ENCODE data around the gene AS3MT.
"Not testable (repeated sequence)": the region's sequence is repeated elsewhere in the genome, so short reads cannot be mapped to it uniquely, and the experiment has no call there.

AS3MT gene

DNA sequence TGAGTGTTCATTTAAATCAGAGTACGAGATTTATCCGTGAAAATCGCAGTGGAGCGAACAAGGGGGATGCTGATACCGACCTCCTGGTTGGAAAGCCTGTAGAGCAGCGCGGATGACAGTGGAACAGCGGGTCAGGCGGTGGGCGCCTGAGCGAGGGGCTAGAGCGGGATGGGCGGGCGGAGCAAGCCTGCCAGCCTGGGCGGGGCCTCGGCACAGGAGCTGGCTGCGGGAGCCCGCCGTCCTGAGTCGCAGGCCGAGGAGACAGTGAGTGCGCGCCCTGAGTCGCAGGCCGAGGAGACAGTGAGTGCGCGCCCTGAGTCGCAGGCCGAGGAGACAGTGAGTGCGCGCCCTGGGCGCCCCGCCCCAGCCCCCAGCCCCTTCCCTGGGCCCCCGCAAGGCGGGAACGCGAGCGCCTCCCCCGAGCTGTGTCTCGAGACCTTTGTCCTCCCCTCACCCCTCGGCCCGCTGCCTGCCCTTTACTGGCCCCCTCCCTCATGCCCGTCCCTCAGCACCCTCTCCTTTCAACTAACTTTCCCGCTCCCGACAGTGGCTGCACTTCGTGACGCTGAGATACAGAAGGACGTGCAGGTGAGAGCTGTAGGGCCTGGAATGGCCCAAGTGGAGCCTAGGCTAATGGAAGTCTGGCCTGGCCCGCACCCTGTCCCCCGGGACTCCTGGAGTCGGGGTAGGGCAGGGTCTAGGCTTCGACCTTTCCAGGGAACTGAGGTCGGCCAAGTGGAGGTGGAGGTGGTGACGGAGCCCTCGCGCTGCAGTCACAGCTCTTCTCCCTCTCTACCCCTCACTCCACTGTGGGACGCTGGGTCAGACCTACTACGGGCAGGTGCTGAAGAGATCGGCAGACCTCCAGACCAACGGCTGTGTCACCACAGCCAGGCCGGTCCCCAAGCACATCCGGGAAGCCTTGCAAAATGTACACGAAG lies at the start of gene AS3MT:
AS3MT (plus strand) TSS at position 213 of the 941 bp plus-strand sequence; CDS start at position 336, 123 bp downstream.
- peak within 1 kb of the TSS; percentile 65; the same call in 1 of the 2 replicates for H3K4me3 ChIP-seq (ENCODE audit: low read length)
- no peak for TF ChIP-seq ZNF274 (IDR thresholded peaks at IDR 0.05; ENCODE audit: low read depth, low read length)

DNA sequence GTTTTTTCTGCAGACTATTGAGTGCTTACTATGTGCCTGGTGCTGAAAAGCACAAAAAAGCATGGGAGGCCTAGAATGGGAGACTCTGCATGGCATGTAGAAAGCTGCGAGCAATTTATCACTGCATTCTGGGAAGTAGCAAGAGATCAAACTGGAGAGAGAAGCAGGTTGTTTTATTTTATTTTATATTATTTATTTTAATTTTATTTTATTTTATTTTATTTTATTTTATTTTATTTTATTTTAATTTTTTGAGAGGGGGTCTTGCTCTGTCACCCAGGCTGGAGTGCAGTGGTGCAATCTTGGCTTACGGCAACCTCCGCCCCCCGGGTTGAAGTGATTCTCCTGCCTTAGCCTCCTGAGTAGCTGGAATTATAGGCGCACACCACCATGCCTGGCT lies 49.3 kb upstream of the AS3MT start:
- not testable (repeated sequence) for H3K4me3 ChIP-seq (ENCODE audit: low read length)

GRCh38 chr10:102822222-102822621 lies 47.0 kb upstream of the AS3MT start:
- no peak for TF ChIP-seq ZNF274 (IDR thresholded peaks at IDR 0.05; ENCODE audit: low read depth, low read length)

DNA sequence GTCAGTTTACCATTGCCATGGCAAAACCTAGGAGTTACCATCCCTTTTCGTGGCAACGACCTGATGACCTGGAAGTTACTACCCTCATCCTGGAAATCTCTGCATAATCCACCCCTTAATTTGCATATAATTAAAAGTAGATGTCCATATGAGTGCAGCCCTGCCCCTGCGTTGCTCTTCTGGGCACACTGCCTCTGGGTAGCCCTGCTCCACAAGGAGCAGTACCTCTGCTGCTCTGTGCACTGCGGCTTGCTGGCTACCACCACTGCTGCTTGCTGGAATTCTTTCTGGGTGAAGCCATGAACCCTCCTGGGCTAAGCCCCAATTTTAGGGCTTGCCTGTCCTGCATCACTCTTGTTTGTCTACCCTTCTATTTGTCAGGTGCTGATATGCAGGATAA lies 44.6 kb upstream of the AS3MT start:
- TF ChIP-seq ZNF274 (IDR thresholded peaks at IDR 0.05; ENCODE audit: low read depth, low read length) = no peak
- no peak overlapping the region for H3K4me3 ChIP-seq (ENCODE audit: low read length)

More at GRCh38 chr10:102822222-102822621, 47.0 kb upstream of the AS3MT start:
- no peak overlapping the region for H3K4me3 ChIP-seq (ENCODE audit: low read length)

- no peak for TF ChIP-seq ZNF274 (IDR thresholded peaks at IDR 0.05; ENCODE audit: low read depth, low read length)
- no peak overlapping the region for H3K4me3 ChIP-seq (ENCODE audit: low read length)
These were observed 43.0 kb upstream of the AS3MT start for GRCh38 chr10:102826148-102826796.

- H3K4me3 ChIP-seq (ENCODE audit: low read length) = no peak overlapping the region
- TF ChIP-seq ZNF274 (IDR thresholded peaks at IDR 0.05; ENCODE audit: low read depth, low read length) = no peak
These were observed 41.7 kb upstream of the AS3MT start for GRCh38 chr10:102827597-102827975.

DNA sequence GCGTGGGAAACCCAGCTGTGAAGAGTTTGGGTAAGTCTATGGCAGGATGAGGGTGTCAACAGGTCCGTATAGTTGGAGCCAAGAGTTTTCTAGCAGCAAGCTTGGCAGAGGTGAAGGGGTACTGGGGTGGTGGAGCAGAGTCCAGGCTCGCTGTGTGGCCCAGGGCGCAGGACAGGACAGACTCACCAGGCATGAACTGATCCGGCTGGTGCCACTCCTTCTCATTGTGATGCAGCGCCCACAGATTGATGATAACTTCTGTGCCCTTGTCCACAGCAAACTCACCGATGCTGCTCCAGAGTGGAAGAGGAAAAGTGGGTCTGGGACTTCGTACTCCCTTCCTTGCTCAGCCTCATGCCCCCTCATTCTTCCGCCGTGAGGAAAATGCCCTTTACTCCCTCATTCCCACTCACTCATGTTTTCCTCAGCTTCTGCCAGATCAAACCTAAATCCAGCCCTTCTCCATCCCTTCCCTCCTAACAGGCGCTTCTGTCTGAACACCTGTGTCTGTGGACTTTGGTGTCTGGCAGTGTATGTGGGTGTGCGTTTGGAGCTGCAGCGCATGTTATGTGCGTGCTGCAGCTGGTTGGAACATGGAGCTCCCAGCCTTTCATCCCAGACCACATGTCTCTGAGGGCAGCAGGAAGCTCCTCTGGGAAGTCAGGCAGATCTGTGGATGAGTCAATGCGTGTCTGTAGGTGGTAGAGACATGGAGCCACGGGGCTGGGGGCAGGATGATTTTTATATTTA lies 37.8 kb upstream of the AS3MT start:
- TF ChIP-seq ZNF274 (IDR thresholded peaks at IDR 0.05; ENCODE audit: low read depth, low read length) = no peak
- no peak overlapping the region for H3K4me3 ChIP-seq (ENCODE audit: low read length)

DNA sequence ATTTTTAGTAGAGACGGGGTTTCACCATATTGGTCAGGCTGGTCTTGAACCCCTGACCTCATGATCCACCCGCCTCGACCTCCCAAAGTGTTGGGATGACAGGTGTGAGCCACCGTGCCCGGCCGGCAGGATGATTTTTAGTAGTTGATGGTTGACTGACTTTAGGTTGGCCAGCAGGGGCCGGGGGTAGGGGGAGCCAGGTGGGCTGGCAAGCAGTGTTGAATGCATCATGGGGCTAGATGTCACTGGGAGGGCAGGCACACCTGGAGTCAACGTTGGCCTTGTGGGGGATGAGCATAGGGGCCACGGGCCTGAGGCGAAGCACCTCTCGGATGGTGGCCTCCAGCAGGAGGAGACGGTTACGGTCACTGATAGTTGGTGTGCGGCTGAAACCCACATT lies 37.0 kb upstream of the AS3MT start:
- no peak overlapping the region for H3K4me3 ChIP-seq (ENCODE audit: low read length)

DNA sequence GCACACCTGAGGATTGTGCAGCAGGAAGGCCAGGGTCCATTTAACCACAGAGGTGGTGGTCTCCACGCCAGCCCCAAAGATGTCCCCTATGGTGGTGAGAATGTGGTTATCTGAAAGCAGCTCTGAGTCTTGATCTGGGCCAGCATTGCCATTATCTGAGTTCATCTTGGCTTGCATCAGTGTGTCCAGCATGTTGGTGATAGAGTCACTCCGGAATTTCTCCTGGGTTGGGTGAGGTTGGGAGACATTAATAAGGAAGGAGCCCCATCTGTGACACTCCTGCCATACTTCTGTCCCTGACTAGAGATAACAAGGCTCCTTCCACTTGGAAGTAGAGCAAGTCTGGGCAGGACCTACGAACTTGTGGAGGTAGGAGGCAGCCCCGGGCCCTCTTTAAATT lies 36.3 kb upstream of the AS3MT start:
- H3K4me3 ChIP-seq (ENCODE audit: low read length) = no peak overlapping the region
- TF ChIP-seq ZNF274 (IDR thresholded peaks at IDR 0.05; ENCODE audit: low read depth, low read length) = no peak

More for the DNA sequence above, 37.0 kb upstream of the AS3MT start:
- no peak for TF ChIP-seq ZNF274 (IDR thresholded peaks at IDR 0.05; ENCODE audit: low read depth, low read length)

- H3K4me3 ChIP-seq (ENCODE audit: low read length) = no peak overlapping the region
These were observed 35.1 kb upstream of the AS3MT start for GRCh38 chr10:102834143-102834542.

GRCh38 chr10:102835007-102835482 lies 34.2 kb upstream of the AS3MT start:
- H3K4me3 ChIP-seq (ENCODE audit: low read length) = no peak overlapping the region
- no peak for TF ChIP-seq ZNF274 (IDR thresholded peaks at IDR 0.05; ENCODE audit: low read depth, low read length)

More at GRCh38 chr10:102834143-102834542, 35.1 kb upstream of the AS3MT start:
- TF ChIP-seq ZNF274 (IDR thresholded peaks at IDR 0.05; ENCODE audit: low read depth, low read length) = no peak

DNA sequence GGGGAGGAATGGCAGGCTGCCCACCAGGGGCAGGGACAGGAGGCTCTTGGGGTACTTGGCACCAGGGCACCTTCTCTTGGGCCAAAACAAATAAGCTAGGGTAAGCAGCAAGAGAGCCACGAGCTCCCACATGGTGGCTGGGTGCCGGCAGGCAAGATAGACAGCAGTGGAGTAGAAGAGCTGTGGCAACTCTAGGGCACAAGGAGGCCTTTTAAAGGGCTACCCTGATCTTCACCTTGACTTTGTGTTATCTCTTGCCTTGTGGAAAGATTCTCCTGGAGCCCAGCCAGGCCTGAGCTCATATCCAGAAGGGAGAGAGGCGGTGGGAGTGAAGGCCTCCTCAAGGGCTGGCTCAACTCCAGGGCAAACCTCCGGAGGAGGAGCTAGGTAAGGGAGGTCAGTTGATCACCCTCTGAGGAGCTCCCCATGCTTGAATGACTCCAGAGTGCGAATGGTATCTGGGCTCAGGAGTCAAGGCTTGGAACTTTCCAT lies 32.0 kb upstream of the AS3MT start, which contains the start of gene CYP17A1:
CYP17A1 (minus strand) TSS at position 184 of the 492 bp plus-strand sequence; CDS start at position 132, 52 bp downstream.
- TF ChIP-seq ZNF274 (IDR thresholded peaks at IDR 0.05; ENCODE audit: low read depth, low read length) = no peak
- H3K4me3 ChIP-seq (ENCODE audit: low read length) = no peak within 1 kb of the TSS

DNA sequence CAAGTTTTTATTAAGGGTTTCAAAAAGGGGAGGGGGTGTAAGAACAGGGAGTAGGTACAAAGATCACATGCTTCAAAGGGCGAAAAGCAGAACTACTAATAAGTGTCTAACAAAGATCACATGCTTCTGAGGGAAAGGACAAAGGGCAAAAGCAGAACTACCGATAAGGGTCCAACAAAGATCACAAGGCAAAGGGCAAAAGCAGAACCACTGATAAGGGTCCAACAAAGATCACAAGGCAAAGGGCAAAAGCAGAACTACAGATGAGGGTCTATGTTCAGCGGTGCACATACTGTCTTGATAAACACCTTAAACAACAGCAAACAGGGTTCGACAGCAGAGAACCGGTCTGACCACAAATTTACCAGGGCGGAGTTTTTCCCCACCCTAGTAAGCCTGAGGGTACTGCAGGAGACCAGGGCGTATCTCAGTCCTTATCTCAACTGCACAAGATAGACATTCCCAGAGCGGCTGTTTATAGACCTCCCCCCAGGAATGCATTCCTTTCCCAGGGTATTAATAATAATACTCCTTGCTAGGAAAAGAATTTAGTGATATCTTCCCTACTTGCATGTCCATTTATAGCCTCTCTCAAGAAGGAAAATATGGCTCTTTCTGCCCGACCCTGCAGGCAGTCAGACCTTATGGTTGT lies 30.9 kb upstream of the AS3MT start:
- H3K4me3 ChIP-seq (ENCODE audit: low read length) = not testable (repeated sequence)

Data from GM08714 (cell line).